ENCODE measurements around the gene MYO5C. TPM values are rescaled to one million over a fixed set of nuclear protein-coding genes. Genes with fewer than 3 reads are reported as not detected.

Gene MYO5C, protein sequence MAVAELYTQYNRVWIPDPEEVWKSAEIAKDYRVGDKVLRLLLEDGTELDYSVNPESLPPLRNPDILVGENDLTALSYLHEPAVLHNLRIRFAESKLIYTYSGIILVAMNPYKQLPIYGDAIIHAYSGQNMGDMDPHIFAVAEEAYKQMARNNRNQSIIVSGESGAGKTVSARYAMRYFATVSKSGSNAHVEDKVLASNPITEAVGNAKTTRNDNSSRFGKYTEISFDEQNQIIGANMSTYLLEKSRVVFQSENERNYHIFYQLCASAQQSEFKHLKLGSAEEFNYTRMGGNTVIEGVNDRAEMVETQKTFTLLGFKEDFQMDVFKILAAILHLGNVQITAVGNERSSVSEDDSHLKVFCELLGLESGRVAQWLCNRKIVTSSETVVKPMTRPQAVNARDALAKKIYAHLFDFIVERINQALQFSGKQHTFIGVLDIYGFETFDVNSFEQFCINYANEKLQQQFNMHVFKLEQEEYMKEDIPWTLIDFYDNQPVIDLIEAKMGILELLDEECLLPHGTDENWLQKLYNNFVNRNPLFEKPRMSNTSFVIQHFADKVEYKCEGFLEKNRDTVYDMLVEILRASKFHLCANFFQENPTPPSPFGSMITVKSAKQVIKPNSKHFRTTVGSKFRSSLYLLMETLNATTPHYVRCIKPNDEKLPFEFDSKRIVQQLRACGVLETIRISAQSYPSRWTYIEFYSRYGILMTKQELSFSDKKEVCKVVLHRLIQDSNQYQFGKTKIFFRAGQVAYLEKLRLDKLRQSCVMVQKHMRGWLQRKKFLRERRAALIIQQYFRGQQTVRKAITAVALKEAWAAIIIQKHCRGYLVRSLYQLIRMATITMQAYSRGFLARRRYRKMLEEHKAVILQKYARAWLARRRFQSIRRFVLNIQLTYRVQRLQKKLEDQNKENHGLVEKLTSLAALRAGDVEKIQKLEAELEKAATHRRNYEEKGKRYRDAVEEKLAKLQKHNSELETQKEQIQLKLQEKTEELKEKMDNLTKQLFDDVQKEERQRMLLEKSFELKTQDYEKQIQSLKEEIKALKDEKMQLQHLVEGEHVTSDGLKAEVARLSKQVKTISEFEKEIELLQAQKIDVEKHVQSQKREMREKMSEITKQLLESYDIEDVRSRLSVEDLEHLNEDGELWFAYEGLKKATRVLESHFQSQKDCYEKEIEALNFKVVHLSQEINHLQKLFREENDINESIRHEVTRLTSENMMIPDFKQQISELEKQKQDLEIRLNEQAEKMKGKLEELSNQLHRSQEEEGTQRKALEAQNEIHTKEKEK (N-terminal part only)
- total RNA-seq = 10 to 100 TPM in 1 of 2 donors, 1 to 10 TPM in 1; 3.0 to 18.4 TPM

DNA sequence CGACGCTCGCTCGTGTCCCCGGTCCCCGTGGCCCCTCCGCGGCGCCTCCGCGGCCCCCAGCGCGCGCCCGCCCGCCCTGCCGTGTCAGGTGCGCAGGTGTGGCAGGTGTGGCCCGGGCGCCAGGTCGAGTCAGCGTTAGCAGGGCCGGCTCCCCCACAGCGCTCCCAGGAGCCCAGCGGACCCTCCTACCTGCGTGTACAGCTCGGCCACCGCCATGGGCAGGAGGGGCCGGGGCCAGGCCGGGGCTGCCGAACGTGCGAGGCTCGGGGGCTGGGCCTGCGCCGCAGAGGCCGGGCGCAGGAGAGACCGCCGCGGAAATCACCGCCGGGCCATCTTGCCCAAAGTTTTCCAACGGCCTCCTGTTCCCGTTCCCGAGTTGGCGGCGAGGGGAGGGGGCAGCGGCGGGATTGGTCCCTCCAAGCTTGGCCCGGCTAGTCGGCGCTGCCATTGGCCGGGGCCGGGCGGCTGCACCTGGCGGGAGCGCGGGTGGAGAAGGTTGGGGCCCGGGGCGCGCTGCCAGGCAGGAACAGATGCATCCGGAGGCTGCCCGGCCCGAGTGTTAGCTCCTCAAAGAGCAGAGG lies at the start of gene MYO5C:
Gene MYO5C (minus strand): TSS at position 384 of the 581 bp plus-strand sequence. CDS start 168 bp downstream, at position 216.
- Histone ChIP-seq H3K4me3 (peak within 1 kb of the TSS; percentile 71), H3K27ac (no peak within 1 kb of the TSS), H3K36me3 (no peaks in the 10 kb centered on the region), H3K9me3 (no peaks in the 10 kb centered on the region), H3K27me3 (replicated peaks; ENCODE audit: insufficient read depth) (no peaks in the 10 kb centered on the region), H3K4me1 (ENCODE audit: control insufficient read depth in 1 of 2, low read depth in 2 of 2) (peaks cover 10 to 12% of the 10 kb centered on the region in 2 donors)
- TF ChIP-seq, protein P1, sequence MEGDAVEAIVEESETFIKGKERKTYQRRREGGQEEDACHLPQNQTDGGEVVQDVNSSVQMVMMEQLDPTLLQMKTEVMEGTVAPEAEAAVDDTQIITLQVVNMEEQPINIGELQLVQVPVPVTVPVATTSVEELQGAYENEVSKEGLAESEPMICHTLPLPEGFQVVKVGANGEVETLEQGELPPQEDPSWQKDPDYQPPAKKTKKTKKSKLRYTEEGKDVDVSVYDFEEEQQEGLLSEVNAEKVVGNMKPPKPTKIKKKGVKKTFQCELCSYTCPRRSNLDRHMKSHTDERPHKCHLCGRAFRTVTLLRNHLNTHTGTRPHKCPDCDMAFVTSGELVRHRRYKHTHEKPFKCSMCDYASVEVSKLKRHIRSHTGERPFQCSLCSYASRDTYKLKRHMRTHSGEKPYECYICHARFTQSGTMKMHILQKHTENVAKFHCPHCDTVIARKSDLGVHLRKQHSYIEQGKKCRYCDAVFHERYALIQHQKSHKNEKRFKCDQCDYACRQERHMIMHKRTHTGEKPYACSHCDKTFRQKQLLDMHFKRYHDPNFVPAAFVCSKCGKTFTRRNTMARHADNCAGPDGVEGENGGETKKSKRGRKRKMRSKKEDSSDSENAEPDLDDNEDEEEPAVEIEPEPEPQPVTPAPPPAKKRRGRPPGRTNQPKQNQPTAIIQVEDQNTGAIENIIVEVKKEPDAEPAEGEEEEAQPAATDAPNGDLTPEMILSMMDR (IDR thresholded peaks at IDR 0.05) = no peak
- DNase-seq (ENCODE audit: low spot score) (no peak), ATAC-seq (ENCODE audit: insufficient number of reproducible peaks, low FRiP score, low read depth) (no peak)

DNA sequence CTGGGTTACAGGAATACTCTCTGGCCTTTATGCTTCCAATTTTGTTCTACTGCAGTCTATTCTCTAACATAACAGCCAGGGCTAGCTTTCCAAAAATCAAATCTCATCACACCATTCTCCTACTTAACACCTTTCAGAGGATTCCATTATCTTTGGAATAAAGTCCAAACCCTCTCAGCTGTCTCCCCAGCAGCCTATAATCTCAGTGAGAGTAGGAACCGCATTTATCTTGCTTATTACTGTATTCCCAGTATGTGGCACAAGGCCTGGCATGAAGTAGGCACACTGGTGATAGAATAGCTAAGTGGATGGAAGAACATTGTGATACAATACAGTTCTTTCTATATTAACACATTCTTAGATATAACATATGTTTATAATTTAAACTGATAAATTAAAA lies 49.0 kb upstream of the MYO5C start:
- H3K4me3 ChIP-seq = no peak overlapping the region
- no peak for ATAC-seq (ENCODE audit: insufficient number of reproducible peaks, low FRiP score, low read depth)
- H3K36me3 ChIP-seq = peaks cover 15% of the 10 kb centered on the region
- TF ChIP-seq, protein P1 (IDR thresholded peaks at IDR 0.05) = no peak
- no peaks in the 10 kb centered on the region for H3K27me3 ChIP-seq (replicated peaks; ENCODE audit: insufficient read depth)
- H3K4me1 ChIP-seq (ENCODE audit: control insufficient read depth in 1 of 2, low read depth in 2 of 2) = no peaks in the 10 kb centered on the region
- DNase-seq (ENCODE audit: low spot score) = no peak
- H3K9me3 ChIP-seq = no peaks in the 10 kb centered on the region
- no peak overlapping the region for H3K27ac ChIP-seq

DNA sequence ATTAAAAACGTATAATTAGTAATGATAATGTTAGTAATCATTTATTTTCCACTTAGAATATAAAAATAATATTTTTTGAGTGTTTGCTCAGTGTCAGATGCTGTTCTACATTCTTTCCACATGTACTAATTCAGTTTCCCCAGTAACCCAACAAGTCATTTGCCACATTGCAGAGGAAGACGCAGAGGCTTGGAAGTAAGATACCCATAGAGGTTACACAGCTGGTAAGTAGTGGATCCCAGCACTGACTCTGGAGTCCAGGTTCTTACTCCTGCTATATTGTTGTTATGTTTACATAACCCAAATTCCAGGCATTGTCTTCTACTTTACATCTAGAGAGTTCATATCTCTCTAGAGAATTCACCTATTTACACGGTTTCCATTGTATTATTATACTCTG lies 48.2 kb upstream of the MYO5C start:
- H3K9me3 ChIP-seq = no peaks in the 10 kb centered on the region
- no peak overlapping the region for H3K27ac ChIP-seq
- H3K27me3 ChIP-seq (replicated peaks; ENCODE audit: insufficient read depth) = no peaks in the 10 kb centered on the region
- no peak overlapping the region for H3K4me3 ChIP-seq
- no peaks in the 10 kb centered on the region for H3K4me1 ChIP-seq (ENCODE audit: control insufficient read depth in 1 of 2, low read depth in 2 of 2)
- DNase-seq (ENCODE audit: low spot score) (no peak), ATAC-seq (ENCODE audit: insufficient number of reproducible peaks, low FRiP score, low read depth) (no peak)
- TF ChIP-seq, protein P1 (IDR thresholded peaks at IDR 0.05) = no peak
- peaks cover 12% of the 10 kb centered on the region for H3K36me3 ChIP-seq

DNA sequence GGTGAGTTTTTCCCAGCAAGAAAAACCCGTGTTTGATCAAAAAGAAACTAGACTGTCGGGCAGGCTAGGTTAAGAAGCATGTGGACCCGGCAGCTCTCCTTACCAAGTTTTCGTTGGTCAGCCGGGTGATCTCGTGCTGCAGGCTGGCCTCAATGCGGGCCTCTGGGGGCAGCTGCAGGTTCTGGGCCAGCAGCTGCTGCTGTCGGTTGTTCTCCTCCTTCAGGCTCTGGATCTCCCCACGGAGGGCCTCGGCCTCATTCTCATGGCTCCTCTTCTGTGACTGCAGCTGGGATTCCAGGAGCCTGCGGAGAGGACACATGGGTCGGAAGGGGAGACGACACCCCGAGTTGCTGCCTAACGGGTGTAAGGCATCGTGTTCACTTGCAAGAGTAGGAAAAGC lies 44.5 kb upstream of the MYO5C start:
- H3K4me1 ChIP-seq (ENCODE audit: control insufficient read depth in 1 of 2, low read depth in 2 of 2) = no peaks in the 10 kb centered on the region
- TF ChIP-seq, protein P1 (IDR thresholded peaks at IDR 0.05) = no peak

More for the DNA sequence above, 44.5 kb upstream of the MYO5C start:
- no peak overlapping the region for H3K4me3 ChIP-seq
- H3K9me3 ChIP-seq = no peaks in the 10 kb centered on the region
- H3K27me3 ChIP-seq (replicated peaks; ENCODE audit: insufficient read depth) = no peaks in the 10 kb centered on the region
- DNase-seq (ENCODE audit: low spot score) (no peak), ATAC-seq (ENCODE audit: insufficient number of reproducible peaks, low FRiP score, low read depth) (no peak)
- peaks cover 3% of the 10 kb centered on the region for H3K36me3 ChIP-seq
- H3K27ac ChIP-seq = no peak overlapping the region

All from thoracic aorta (tissue), 2 donors.